ENCODE measurements around the gene TBC1D22A. TPM values are rescaled to one million over a fixed set of nuclear protein-coding genes. Genes with fewer than 3 reads are reported as not detected.

The TBC1D22A gene
- total RNA-seq, 1 donor from 2014 or later: 41.0 TPM

DNA sequence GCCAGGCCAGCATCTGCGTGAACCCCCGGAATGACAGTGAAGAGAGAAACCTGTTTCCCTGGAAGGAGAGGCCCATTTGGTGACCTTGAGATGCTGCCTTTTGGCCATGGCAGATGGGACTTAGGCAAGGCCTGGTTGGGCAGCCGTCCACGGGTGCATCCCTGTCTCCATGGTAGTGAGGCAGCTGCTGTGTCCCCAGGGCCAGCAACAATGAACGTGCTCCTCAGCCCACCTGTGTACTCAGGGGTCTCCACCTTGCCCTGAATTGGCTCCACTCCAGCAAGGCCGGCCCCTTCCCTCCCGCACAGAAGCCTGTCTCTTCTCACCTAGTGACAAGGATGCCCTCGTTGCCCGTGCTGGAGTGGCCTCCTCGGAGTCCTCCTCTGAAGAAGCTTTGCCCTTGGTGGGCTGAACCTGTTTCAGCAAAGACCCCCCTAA is 441.1 kb downstream of the TBC1D22A start:
- Mint-ChIP-seq H3K4me3 (no peak overlapping the region), H3K27ac (no peak overlapping the region), H3K27me3 (no peaks in the 10 kb centered on the region), H3K36me3 (ENCODE audit: low read depth) (no peaks in the 10 kb centered on the region), H3K4me1 (no peaks in the 10 kb centered on the region), H3K9me3 (no peaks in the 10 kb centered on the region)
- intact Hi-C loops (cut with micrococcal nuclease): no loop called here
- DNase-seq: no peak

GRCh38 chr22:47204002-47204979 is 441.8 kb downstream of the TBC1D22A start:
- no peak overlapping the region for H3K4me3 Mint-ChIP-seq
- intact Hi-C loops (cut with micrococcal nuclease): no loop called here
- H3K27me3 Mint-ChIP-seq: no peaks in the 10 kb centered on the region
- H3K9me3 Mint-ChIP-seq: no peaks in the 10 kb centered on the region
- DNase-seq: no peak
- H3K4me1 Mint-ChIP-seq: no peaks in the 10 kb centered on the region
- no peaks in the 10 kb centered on the region for H3K36me3 Mint-ChIP-seq (ENCODE audit: low read depth)
- H3K27ac Mint-ChIP-seq: no peak overlapping the region

- no peak for DNase-seq
- H3K27me3 Mint-ChIP-seq: no peaks in the 10 kb centered on the region
- no peak overlapping the region for H3K4me3 Mint-ChIP-seq
- intact Hi-C loops (cut with micrococcal nuclease): no loop called here
- H3K36me3 Mint-ChIP-seq (ENCODE audit: low read depth): no peaks in the 10 kb centered on the region
- no peaks in the 10 kb centered on the region for H3K4me1 Mint-ChIP-seq
- no peak overlapping the region for H3K27ac Mint-ChIP-seq
- H3K9me3 Mint-ChIP-seq: no peaks in the 10 kb centered on the region
Measured at GRCh38 chr22:47205081-47205491, 442.6 kb downstream of the TBC1D22A start.

DNA sequence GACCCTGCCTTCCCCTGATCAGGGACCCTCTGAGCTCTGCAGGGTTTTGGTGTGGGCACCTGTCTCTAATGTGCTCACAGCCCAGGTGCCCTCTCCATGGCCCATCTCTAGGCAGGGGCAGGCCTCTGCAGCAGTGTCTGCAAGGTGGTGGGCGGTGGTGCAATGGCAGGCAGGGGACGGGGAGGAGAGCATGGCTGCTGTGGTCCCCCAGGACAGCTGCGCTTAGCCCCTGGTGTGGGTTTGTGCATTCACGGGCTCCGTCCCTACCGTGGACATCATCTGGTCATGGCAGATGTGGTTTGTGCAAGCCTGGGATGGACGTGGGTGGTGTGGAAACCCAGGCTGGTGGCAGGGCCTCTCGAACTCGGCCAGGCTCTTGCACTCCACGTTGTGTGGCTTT is 443.1 kb downstream of the TBC1D22A start:
- Mint-ChIP-seq H3K27ac (no peak overlapping the region), H3K4me1 (no peaks in the 10 kb centered on the region), H3K36me3 (ENCODE audit: low read depth) (no peaks in the 10 kb centered on the region), H3K4me3 (no peak overlapping the region), H3K9me3 (no peaks in the 10 kb centered on the region), H3K27me3 (no peaks in the 10 kb centered on the region)
- no peak for DNase-seq
- intact Hi-C loops (cut with micrococcal nuclease): no loop called here

- Mint-ChIP-seq H3K4me1 (no peaks in the 10 kb centered on the region), H3K4me3 (no peak overlapping the region), H3K9me3 (no peaks in the 10 kb centered on the region), H3K27ac (no peak overlapping the region), H3K36me3 (ENCODE audit: low read depth) (no peaks in the 10 kb centered on the region), H3K27me3 (no peaks in the 10 kb centered on the region)
- no peak for DNase-seq
- intact Hi-C loops (cut with micrococcal nuclease): no loop called here
Measured at GRCh38 chr22:47206164-47206563, 443.7 kb downstream of the TBC1D22A start.

GRCh38 chr22:47206666-47207218 is 444.3 kb downstream of the TBC1D22A start:
- intact Hi-C loops (cut with micrococcal nuclease): no loop called here
- no peaks in the 10 kb centered on the region for H3K27me3 Mint-ChIP-seq

GRCh38 chr22:47207387-47207786 is 444.9 kb downstream of the TBC1D22A start:
- no peaks in the 10 kb centered on the region for H3K36me3 Mint-ChIP-seq (ENCODE audit: low read depth)
- no peak overlapping the region for H3K4me3 Mint-ChIP-seq
- H3K4me1 Mint-ChIP-seq: no peaks in the 10 kb centered on the region
- H3K27me3 Mint-ChIP-seq: no peaks in the 10 kb centered on the region
- intact Hi-C loops (cut with micrococcal nuclease): no loop called here
- no peaks in the 10 kb centered on the region for H3K9me3 Mint-ChIP-seq
- no peak overlapping the region for H3K27ac Mint-ChIP-seq
- no peak for DNase-seq

More at GRCh38 chr22:47206666-47207218, 444.3 kb downstream of the TBC1D22A start:
- Mint-ChIP-seq H3K4me1 (no peaks in the 10 kb centered on the region), H3K9me3 (no peaks in the 10 kb centered on the region), H3K4me3 (no peak overlapping the region), H3K27ac (no peak overlapping the region), H3K36me3 (ENCODE audit: low read depth) (no peaks in the 10 kb centered on the region)
- no peak for DNase-seq

GRCh38 chr22:47207846-47208554 is 445.6 kb downstream of the TBC1D22A start:
- Mint-ChIP-seq H3K36me3 (ENCODE audit: low read depth) (no peaks in the 10 kb centered on the region), H3K27me3 (no peaks in the 10 kb centered on the region), H3K9me3 (peaks cover 4% of the 10 kb centered on the region), H3K4me3 (no peak overlapping the region), H3K27ac (no peak overlapping the region), H3K4me1 (no peaks in the 10 kb centered on the region)
- DNase-seq: no peak
- intact Hi-C loops (cut with micrococcal nuclease): no loop called here

- Mint-ChIP-seq H3K27ac (no peak overlapping the region), H3K36me3 (ENCODE audit: low read depth) (no peaks in the 10 kb centered on the region), H3K4me3 (no peak overlapping the region), H3K4me1 (no peaks in the 10 kb centered on the region), H3K9me3 (peaks cover 5% of the 10 kb centered on the region), H3K27me3 (no peaks in the 10 kb centered on the region)
- intact Hi-C loops (cut with micrococcal nuclease): no loop called here
- DNase-seq: no peak
Measured at GRCh38 chr22:47208630-47209029, 446.2 kb downstream of the TBC1D22A start.

DNA sequence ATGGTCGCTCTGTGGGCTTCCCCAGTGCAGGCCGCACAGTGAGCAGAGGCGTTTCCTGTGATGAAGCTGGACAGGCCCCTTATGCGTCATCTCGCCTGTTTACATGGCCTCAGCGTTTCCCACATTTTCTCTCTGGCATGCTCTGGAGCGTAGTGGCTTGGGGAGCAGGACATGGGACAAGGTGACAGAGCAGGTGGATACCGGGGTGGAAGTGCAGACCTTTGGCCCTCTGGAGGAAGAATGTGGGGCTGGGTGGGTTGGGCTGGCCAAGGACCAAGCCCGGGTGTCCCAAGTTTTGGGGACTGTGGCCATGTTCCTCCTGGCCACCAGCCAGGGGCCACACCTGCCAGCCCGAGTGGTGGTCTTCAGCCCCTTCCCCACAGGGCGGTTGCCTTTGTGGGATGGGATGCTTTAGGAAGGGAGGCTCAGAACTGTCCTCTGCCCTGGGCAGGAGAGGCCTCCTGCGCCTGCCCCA is 446.6 kb downstream of the TBC1D22A start:
- Mint-ChIP-seq H3K4me3 (no peak overlapping the region), H3K27me3 (no peaks in the 10 kb centered on the region), H3K4me1 (no peaks in the 10 kb centered on the region), H3K9me3 (peaks cover 5% of the 10 kb centered on the region), H3K36me3 (ENCODE audit: low read depth) (no peaks in the 10 kb centered on the region), H3K27ac (no peak overlapping the region)
- intact Hi-C loops (cut with micrococcal nuclease): no loop called here
- DNase-seq: no peak

DNA sequence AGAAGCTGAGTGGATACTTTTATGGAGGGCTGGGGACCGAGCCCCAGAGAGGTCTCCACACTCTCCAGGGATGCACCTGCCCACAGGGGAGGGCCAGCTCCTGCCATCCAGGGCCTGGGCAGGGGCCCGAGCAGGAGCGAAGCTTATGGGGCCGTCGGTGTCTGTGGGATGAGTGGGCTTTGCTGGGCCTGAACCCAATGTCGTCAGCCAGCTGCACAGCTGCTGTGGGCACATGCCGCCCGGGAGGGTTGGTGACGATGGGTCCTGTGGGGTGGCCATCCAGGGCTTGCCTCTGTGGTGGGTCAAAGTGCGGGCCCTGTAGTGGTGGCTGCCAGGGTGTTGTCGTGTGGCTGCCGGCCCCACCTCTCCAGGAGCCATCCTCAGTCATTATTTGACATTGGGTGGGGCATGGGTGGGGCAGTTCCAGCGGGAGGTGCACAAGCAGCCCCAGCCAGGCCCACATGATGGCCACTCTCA is 447.1 kb downstream of the TBC1D22A start:
- Mint-ChIP-seq H3K27ac (no peak overlapping the region), H3K4me1 (no peaks in the 10 kb centered on the region), H3K36me3 (ENCODE audit: low read depth) (no peaks in the 10 kb centered on the region), H3K27me3 (no peaks in the 10 kb centered on the region), H3K9me3 (peaks cover 5% of the 10 kb centered on the region), H3K4me3 (no peak overlapping the region)
- DNase-seq: no peak
- intact Hi-C loops (cut with micrococcal nuclease): no loop called here

- Mint-ChIP-seq H3K27ac (no peak overlapping the region), H3K4me1 (no peaks in the 10 kb centered on the region), H3K36me3 (ENCODE audit: low read depth) (no peaks in the 10 kb centered on the region), H3K4me3 (no peak overlapping the region), H3K27me3 (no peaks in the 10 kb centered on the region), H3K9me3 (peaks cover 5% of the 10 kb centered on the region)
- no peak for DNase-seq
- intact Hi-C loops (cut with micrococcal nuclease): no loop called here
Measured at GRCh38 chr22:47210112-47210657, 447.7 kb downstream of the TBC1D22A start.

- H3K9me3 Mint-ChIP-seq: peaks cover 5% of the 10 kb centered on the region
- H3K27ac Mint-ChIP-seq: no peak overlapping the region
- intact Hi-C loops (cut with micrococcal nuclease): no loop called here
Measured at GRCh38 chr22:47210686-47211085, 448.2 kb downstream of the TBC1D22A start.

More at GRCh38 chr22:47210686-47211085, 448.2 kb downstream of the TBC1D22A start:
- H3K36me3 Mint-ChIP-seq (ENCODE audit: low read depth): no peaks in the 10 kb centered on the region
- no peaks in the 10 kb centered on the region for H3K4me1 Mint-ChIP-seq
- no peaks in the 10 kb centered on the region for H3K27me3 Mint-ChIP-seq
- DNase-seq: no peak
- no peak overlapping the region for H3K4me3 Mint-ChIP-seq

Data from activated CD4-positive, alpha-beta T cell treated with anti-CD3 and anti-CD28 coated beads, Interleukin-2, amount 10 ng/mL, durations not matched to agents 24 days and 14 days (primary cell).